OCI-M1 (cell line): Measurements from ENCODE around the gene GAB1.
A peak's percentile ranks its signal among the peaks of the same experiment; 100 is the strongest.

Source experiments
- DNase-seq: peaks from one replicate; lab custom pipeline; 2025; lab: John Stamatoyannopoulos, UW

Gene GAB1

GRCh38 chr4:143336781-143337599, at the start of gene GAB1:
Gene GAB1, plus strand, starts transcription at chr4:143336876. Its CDS starts 313 bp downstream, at chr4:143337189.
- peak; percentile 91 for DNase-seq

- no peak for DNase-seq
Observed at GRCh38 chr4:143287572-143287923, 49.1 kb upstream of the GAB1 start.

- DNase-seq = no peak
Observed at GRCh38 chr4:143288171-143288570, 48.5 kb upstream of the GAB1 start.

- peak; percentile 40 for DNase-seq
Observed at GRCh38 chr4:143289370-143289769, 47.3 kb upstream of the GAB1 start.

- no peak for DNase-seq
Observed at GRCh38 chr4:143291314-143291713, 45.4 kb upstream of the GAB1 start.

- DNase-seq = no peak
Observed at GRCh38 chr4:143292858-143293257, 43.8 kb upstream of the GAB1 start.

- no peak for DNase-seq
Observed at GRCh38 chr4:143294310-143294709, 42.4 kb upstream of the GAB1 start.

GRCh38 chr4:143294710-143295275, 41.9 kb upstream of the GAB1 start:
- no peak for DNase-seq

GRCh38 chr4:143296397-143297067, 40.1 kb upstream of the GAB1 start:
- no peak for DNase-seq

GRCh38 chr4:143300860-143301259, 35.8 kb upstream of the GAB1 start:
- DNase-seq = no peak

- no peak for DNase-seq
Observed at GRCh38 chr4:143302536-143302935, 34.1 kb upstream of the GAB1 start.

- no peak for DNase-seq
Observed at GRCh38 chr4:143306788-143307187, 29.9 kb upstream of the GAB1 start.

- no peak for DNase-seq
Observed at GRCh38 chr4:143307531-143307930, 29.1 kb upstream of the GAB1 start.

- DNase-seq = no peak
Observed at GRCh38 chr4:143308377-143308776, 28.3 kb upstream of the GAB1 start.

GRCh38 chr4:143311924-143312323, 24.8 kb upstream of the GAB1 start:
- no peak for DNase-seq

GRCh38 chr4:143313521-143313920, 23.2 kb upstream of the GAB1 start:
- DNase-seq = peak; percentile 26

- no peak for DNase-seq
Observed at GRCh38 chr4:143313996-143314395, 22.7 kb upstream of the GAB1 start.

- DNase-seq = no peak
Observed at GRCh38 chr4:143320113-143320512, 16.6 kb upstream of the GAB1 start.

- no peak for DNase-seq
Observed at GRCh38 chr4:143326735-143327134, 9.9 kb upstream of the GAB1 start.

GRCh38 chr4:143329985-143330384, 6.7 kb upstream of the GAB1 start:
- no peak for DNase-seq

GRCh38 chr4:143335979-143336780, 496 bp upstream of the GAB1 start:
- DNase-seq = peak; percentile 93

- peak; percentile 81 for DNase-seq
Observed at GRCh38 chr4:143337600-143338287, 1.1 kb downstream of the GAB1 start.
